C4-2B (cell line): ENCODE measurements around the gene UBE2Q2.

ENCODE experiments used
- CTCF ChIP-seq: fragments of 450-650 bp; conservative IDR thresholded peaks from 2 replicates; pipeline ENCODE4 v1.5.1; 2017; ENCODE audit warnings: mild to moderate bottlenecking
- ZFX ChIP-seq: fragments of 450-650 bp; IDR thresholded peaks from 2 replicates; pipeline ENCODE4 v1.6.1; 2017

GRCh38 chr15:75929799-75930565 lies 86.7 kb downstream of the UBE2Q2 start:
- TF ChIP-seq CTCF (no peak), ZFX (no peak)
